Measurements from ENCODE around the gene OR10A5. TPM values are rescaled to one million over a fixed set of nuclear protein-coding genes. Genes with fewer than 3 reads are reported as not detected.
"Not testable (repeated sequence)": the region's sequence is repeated elsewhere in the genome, so short reads cannot be mapped to it uniquely, and the experiment has no call there.

OR10A5 gene
- total RNA-seq, 1 experiment from 2014 or later, result not detected

DNA sequence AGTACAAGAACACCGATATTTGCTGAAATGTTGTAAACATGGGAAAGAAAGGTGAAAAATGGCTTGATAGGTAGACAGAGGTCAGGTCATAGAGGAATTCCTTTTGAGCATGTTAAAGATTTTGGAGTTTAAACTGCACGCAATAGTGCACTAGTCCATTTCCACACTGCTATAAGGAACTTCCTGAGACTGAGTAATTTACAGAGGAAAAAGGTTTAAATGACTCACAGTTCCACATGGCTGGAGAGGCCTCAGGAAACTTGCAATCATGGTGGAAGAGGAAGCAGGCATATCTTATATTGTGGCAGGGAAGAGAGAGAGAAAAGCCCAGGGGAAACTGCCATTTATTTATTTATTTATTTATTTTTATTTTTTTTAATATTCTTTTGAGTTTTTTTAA, 5.0 kb downstream of the OR10A5 start:
- no peaks in the 10 kb centered on the region for H3K27me3 ChIP-seq (ENCODE audit: control insufficient read depth, insufficient read depth, low read length)
- DNase-seq, result no peak
- H3K4me3 ChIP-seq (ENCODE audit: insufficient read depth, low read depth, low read length), result no peak overlapping the region
- H3K36me3 ChIP-seq (replicated peaks; ENCODE audit: control insufficient read depth, insufficient read depth, low read length), result no peaks in the 10 kb centered on the region

- not testable (repeated sequence) for H3K36me3 ChIP-seq (replicated peaks; ENCODE audit: control insufficient read depth, insufficient read depth, low read length); H3K4me3 ChIP-seq (ENCODE audit: insufficient read depth, low read depth, low read length); H3K27me3 ChIP-seq (ENCODE audit: control insufficient read depth, insufficient read depth, low read length); DNase-seq
Observed at GRCh38 chr11:6854801-6855200, 9.3 kb downstream of the OR10A5 start.

DNA sequence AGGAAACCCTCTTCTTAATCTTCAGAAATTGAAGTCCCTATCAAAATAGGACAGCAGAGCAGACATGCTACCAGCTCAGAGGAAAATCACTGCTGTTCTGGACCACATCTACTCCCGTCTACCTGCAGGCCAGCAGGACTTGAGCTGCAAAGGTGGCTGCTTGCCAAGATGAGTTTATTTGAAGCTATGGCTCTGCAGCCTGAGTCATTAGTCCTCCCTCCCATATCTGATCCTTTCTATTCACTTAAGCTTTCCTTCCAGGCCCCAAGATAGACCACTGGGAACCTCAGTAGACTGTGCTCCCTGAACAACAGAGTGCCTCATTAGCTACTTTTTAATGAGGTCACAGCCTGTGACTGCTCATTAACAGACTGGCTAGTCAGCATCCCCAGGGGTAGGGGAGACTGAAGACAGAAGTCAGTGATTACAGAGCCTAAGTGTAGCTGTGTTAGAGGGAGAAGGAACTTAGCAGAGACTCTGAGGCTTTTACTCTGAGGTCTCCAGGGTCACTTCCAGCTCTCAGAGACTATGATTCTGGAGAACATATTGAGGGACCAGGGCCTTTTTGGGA, 10.6 kb downstream of the OR10A5 start:
- Histone ChIP-seq H3K27me3 (ENCODE audit: control insufficient read depth, insufficient read depth, low read length) (no peaks in the 10 kb centered on the region), H3K4me3 (ENCODE audit: insufficient read depth, low read depth, low read length) (no peak overlapping the region), H3K36me3 (replicated peaks; ENCODE audit: control insufficient read depth, insufficient read depth, low read length) (no peaks in the 10 kb centered on the region)
- DNase-seq, result no peak

DNA sequence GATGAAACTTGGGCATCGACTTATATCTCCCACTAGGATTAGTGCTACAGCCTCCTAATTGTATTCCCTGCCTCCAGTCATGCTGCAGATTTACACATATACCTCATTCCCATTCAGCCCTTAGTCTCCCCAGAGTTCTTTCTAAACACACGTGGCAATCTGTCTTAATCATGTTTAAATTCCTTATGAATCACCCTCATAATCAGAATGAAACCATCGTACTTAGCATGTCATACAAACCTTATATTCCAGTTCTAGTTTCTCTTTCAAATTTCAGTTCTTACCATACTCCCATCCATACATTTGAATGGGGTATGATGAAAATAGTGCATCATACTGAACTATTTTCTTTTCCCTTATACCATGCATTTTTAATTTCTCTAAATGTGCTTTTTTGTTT, 11.4 kb downstream of the OR10A5 start:
- H3K36me3 ChIP-seq (replicated peaks; ENCODE audit: control insufficient read depth, insufficient read depth, low read length), result no peaks in the 10 kb centered on the region
- H3K27me3 ChIP-seq (ENCODE audit: control insufficient read depth, insufficient read depth, low read length), result no peaks in the 10 kb centered on the region
- DNase-seq, result no peak
- H3K4me3 ChIP-seq (ENCODE audit: insufficient read depth, low read depth, low read length), result no peak overlapping the region

DNA sequence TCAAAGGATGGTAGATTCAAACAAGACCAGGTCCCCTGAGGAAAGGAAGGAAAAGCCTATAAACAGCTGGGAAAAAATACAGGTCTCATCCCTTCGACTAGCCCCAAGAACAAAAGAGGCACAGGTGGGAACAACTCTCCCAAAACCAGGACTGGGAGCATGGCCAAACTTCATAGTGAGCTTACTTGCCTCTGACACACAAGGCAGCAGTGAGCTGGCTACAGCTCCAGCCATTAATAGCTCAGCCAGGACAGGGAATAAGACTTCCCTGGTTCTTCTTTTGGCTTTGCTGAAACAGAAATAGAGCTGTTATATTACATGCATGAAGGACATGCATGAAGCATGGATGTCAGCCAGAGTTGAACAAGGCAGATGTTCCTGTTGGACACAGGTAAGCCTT, 17.5 kb downstream of the OR10A5 start, which contains the start of gene OR10A2:
OR10A2 (plus strand) TSS at position 97 of the 400 bp plus-strand sequence. CDS start 6,698 bp downstream, outside the sequence.
- DNase-seq, result peak; percentile 2
- Histone ChIP-seq H3K36me3 (replicated peaks; ENCODE audit: control insufficient read depth, insufficient read depth, low read length) (no peaks in the 10 kb centered on the region), H3K4me3 (ENCODE audit: insufficient read depth, low read depth, low read length) (no peak within 1 kb of the TSS), H3K27me3 (ENCODE audit: control insufficient read depth, insufficient read depth, low read length) (no peaks in the 10 kb centered on the region)

DNA sequence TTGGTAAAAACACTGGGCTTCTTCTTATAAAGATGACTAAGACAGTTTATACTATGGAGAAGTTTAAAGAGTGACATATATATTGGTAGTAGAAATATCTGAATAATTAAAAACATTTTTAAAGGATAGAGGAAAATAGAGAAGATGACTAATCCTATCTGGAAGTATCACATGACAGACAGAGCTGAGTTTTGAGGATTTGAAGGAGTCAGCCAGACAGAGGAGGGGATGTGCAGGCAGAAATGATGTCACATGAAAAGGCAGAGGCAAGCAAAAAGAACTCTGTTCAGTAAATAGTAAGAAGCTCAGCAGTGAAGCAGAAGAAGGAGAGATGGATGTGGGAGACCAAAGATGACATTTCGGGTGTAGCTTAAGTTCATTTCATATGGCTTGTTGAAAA, 19.0 kb downstream of the OR10A5 start:
- DNase-seq, result no peak
- no peaks in the 10 kb centered on the region for H3K36me3 ChIP-seq (replicated peaks; ENCODE audit: control insufficient read depth, insufficient read depth, low read length)
- no peak overlapping the region for H3K4me3 ChIP-seq (ENCODE audit: insufficient read depth, low read depth, low read length)
- no peaks in the 10 kb centered on the region for H3K27me3 ChIP-seq (ENCODE audit: control insufficient read depth, insufficient read depth, low read length)

DNA sequence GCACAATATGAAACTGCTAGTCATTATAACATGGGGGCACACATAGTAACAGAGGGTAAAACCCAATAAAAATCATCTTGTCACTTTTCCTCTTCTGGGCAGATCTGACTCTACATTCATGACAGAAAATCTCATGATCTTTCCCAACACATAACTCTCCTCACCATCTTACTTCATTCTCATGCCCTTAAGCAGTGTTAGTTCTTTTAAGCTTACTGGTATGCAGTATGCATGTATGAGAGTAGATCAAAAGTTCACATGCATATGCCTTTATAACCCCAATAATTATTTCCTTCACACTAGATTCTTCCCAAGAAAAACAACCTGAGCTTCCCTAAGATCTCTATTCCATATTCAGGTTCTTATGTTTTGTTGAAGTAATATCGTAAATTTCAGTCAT, 25.8 kb downstream of the OR10A5 start:
- no peak for DNase-seq
- Histone ChIP-seq H3K36me3 (replicated peaks; ENCODE audit: control insufficient read depth, insufficient read depth, low read length) (no peaks in the 10 kb centered on the region), H3K4me3 (ENCODE audit: insufficient read depth, low read depth, low read length) (no peak overlapping the region), H3K27me3 (ENCODE audit: control insufficient read depth, insufficient read depth, low read length) (no peaks in the 10 kb centered on the region)

DNA sequence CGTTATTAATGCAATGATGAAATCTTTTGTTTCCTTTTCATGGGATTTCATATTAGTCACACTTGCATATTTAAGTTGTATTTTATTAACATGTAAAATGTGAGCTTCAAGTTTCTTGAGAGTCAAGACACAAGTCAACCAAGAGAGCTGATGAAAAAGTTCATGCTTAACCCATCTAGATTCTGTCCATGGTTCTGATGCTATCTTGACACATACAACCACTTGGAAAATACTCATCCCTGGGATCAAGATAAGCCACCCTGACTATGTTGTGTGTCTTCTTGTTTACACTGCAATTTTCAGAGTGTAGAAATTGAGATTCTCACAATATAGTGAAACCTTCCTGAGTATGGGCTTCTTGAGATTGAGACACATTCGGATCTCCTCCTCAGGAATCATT, 30.3 kb downstream of the OR10A5 start:
- Histone ChIP-seq H3K36me3 (replicated peaks; ENCODE audit: control insufficient read depth, insufficient read depth, low read length) (no peaks in the 10 kb centered on the region), H3K27me3 (ENCODE audit: control insufficient read depth, insufficient read depth, low read length) (no peaks in the 10 kb centered on the region), H3K4me3 (ENCODE audit: insufficient read depth, low read depth, low read length) (no peak overlapping the region)
- no peak for DNase-seq

- Histone ChIP-seq H3K27me3 (ENCODE audit: control insufficient read depth, insufficient read depth, low read length) (no peaks in the 10 kb centered on the region), H3K4me3 (ENCODE audit: insufficient read depth, low read depth, low read length) (no peak within 1 kb of the TSS), H3K36me3 (replicated peaks; ENCODE audit: control insufficient read depth, insufficient read depth, low read length) (no peaks in the 10 kb centered on the region)
- no peak for DNase-seq
Observed at GRCh38 chr11:6876325-6876724, 30.8 kb downstream of the OR10A5 start, which contains the start of gene OR10A4. Gene OR10A4, plus strand, starts transcription at chr11:6876625. Its CDS starts 23 bp downstream, at chr11:6876648.

- no peaks in the 10 kb centered on the region for H3K27me3 ChIP-seq (ENCODE audit: control insufficient read depth, insufficient read depth, low read length)
- DNase-seq, result no peak
- H3K36me3 ChIP-seq (replicated peaks; ENCODE audit: control insufficient read depth, insufficient read depth, low read length), result no peaks in the 10 kb centered on the region
- H3K4me3 ChIP-seq (ENCODE audit: insufficient read depth, low read depth, low read length), result no peak overlapping the region
Observed at GRCh38 chr11:6876914-6877313, 31.4 kb downstream of the OR10A5 start.

- H3K27me3 ChIP-seq (ENCODE audit: control insufficient read depth, insufficient read depth, low read length), result no peaks in the 10 kb centered on the region
- no peak overlapping the region for H3K4me3 ChIP-seq (ENCODE audit: insufficient read depth, low read depth, low read length)
- DNase-seq, result no peak
- no peaks in the 10 kb centered on the region for H3K36me3 ChIP-seq (replicated peaks; ENCODE audit: control insufficient read depth, insufficient read depth, low read length)
Observed at GRCh38 chr11:6882751-6883150, 37.3 kb downstream of the OR10A5 start.

- DNase-seq; H3K27me3 ChIP-seq (ENCODE audit: control insufficient read depth, insufficient read depth, low read length); H3K36me3 ChIP-seq (replicated peaks; ENCODE audit: control insufficient read depth, insufficient read depth, low read length); H3K4me3 ChIP-seq (ENCODE audit: insufficient read depth, low read depth, low read length): not testable (repeated sequence)
Observed at GRCh38 chr11:6887711-6888110, 42.2 kb downstream of the OR10A5 start.

DNA sequence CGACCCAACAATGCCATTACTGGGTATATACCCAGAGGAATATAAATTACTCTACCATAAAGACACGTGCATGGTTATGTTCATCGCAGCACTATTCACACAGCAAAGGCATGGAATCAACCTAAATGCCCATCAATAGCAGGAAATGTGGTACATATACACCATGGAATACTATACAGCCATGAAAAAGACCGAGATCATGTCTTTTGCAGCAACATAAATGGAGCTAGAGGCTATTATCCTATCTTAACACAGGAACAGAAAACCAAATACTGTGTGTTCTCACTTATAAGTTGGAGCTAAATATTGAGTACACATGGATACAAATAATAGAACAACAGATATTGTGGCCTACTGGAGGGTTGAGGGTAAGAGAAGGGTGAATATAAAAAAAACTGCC, 43.3 kb downstream of the OR10A5 start:
- Histone ChIP-seq H3K4me3 (ENCODE audit: insufficient read depth, low read depth, low read length) (no peak overlapping the region), H3K36me3 (replicated peaks; ENCODE audit: control insufficient read depth, insufficient read depth, low read length) (no peaks in the 10 kb centered on the region), H3K27me3 (ENCODE audit: control insufficient read depth, insufficient read depth, low read length) (no peaks in the 10 kb centered on the region)
- no peak for DNase-seq

- no peaks in the 10 kb centered on the region for H3K36me3 ChIP-seq (replicated peaks; ENCODE audit: control insufficient read depth, insufficient read depth, low read length)
Observed at GRCh38 chr11:6889835-6890234, 44.4 kb downstream of the OR10A5 start.

GRCh38 chr11:6892400-6892799, 46.9 kb downstream of the OR10A5 start, which contains the start of gene OR2D2:
Gene OR2D2, minus strand, starts transcription at chr11:6892500. Its CDS starts 0 bp downstream, at chr11:6892500.
- Histone ChIP-seq H3K4me3 (ENCODE audit: insufficient read depth, low read depth, low read length) (no peak within 1 kb of the TSS), H3K36me3 (replicated peaks; ENCODE audit: control insufficient read depth, insufficient read depth, low read length) (no peaks in the 10 kb centered on the region), H3K27me3 (ENCODE audit: control insufficient read depth, insufficient read depth, low read length) (no peaks in the 10 kb centered on the region)
- no peak for DNase-seq

More at GRCh38 chr11:6889835-6890234, 44.4 kb downstream of the OR10A5 start:
- H3K4me3 ChIP-seq (ENCODE audit: insufficient read depth, low read depth, low read length), result no peak overlapping the region
- no peak for DNase-seq
- H3K27me3 ChIP-seq (ENCODE audit: control insufficient read depth, insufficient read depth, low read length), result no peaks in the 10 kb centered on the region

DNA sequence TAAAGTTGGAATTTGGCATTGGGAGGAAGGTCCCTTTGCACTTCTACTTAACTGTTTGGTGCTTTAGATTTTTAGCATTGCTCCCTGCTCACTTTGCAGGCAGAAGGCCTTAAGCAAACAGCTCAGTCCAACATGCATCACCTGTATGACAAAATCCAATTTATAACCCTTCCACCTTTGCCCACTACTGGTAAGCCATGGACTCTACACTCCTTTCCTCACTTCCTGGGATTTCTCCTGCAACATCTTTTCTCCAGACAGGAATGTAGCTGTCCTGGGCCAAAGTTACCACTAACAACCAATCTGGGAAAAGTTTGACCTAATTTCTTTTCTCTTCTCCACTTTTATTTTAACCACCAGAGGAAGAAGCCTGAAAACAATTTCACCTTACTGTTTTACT, 48.6 kb downstream of the OR10A5 start:
- Histone ChIP-seq H3K36me3 (replicated peaks; ENCODE audit: control insufficient read depth, insufficient read depth, low read length) (no peaks in the 10 kb centered on the region), H3K4me3 (ENCODE audit: insufficient read depth, low read depth, low read length) (no peak overlapping the region), H3K27me3 (ENCODE audit: control insufficient read depth, insufficient read depth, low read length) (no peaks in the 10 kb centered on the region)
- peak; percentile 8 for DNase-seq

All from H7 (cell line).